ENCODE measurements around the gene C12orf76. TPM values are rescaled to one million over a fixed set of nuclear protein-coding genes. Genes with fewer than 3 reads are reported as not detected.

The C12orf76 gene
- total and polyA plus RNA-seq, 9 of the 15 experiments (the other 6 are each of a cell fraction or from before 2014, with no cell fraction given) = 6.3 to 38.6 (median 12.3) TPM

- TF ChIP-seq RREB1 (CRISPR knock-in tag; IDR thresholded peaks at IDR 0.05) (peak; percentile 87), ZFP1 (CRISPR knock-in tag; IDR thresholded peaks at IDR 0.05) (no peak), TARDBP (IDR thresholded peaks at IDR 0.05) (peak; percentile 66; the same call in 1 of the 2 replicates), KAT7 (CRISPR knock-in tag; IDR thresholded peaks at IDR 0.05; ENCODE audit: borderline replicate concordance) (0 out of 2 replicates have a peak, but pooled peaks have one; percentile 33), SP1 (CRISPR knock-in tag; IDR thresholded peaks at IDR 0.05) (peak; percentile 47; the same call in 1 of the 2 replicates), SIN3A (IDR thresholded peaks at IDR 0.05; ENCODE audit: borderline replicate concordance in 2 of 2, control insufficient read depth in 1 of 2, low read depth in 2 of 2, low read length in 2 of 2) (peak; percentile 92 to 93; a peak in 3 of 4 replicates), ZBTB33 (CRISPR knock-in tag; IDR thresholded peaks at IDR 0.05) (no peak; the same call in 1 of the 2 replicates), PATZ1 (CRISPR knock-in tag; IDR thresholded peaks at IDR 0.05; ENCODE audit: borderline replicate concordance) (no peak), ZNF551 (CRISPR knock-in tag; IDR thresholded peaks at IDR 0.05) (no peak), POLR2AphosphoS2 (IDR thresholded peaks at IDR 0.05; ENCODE audit: low read length) (peak; percentile 82; the same call in 1 of the 2 replicates), KDM5B (IDR thresholded peaks at IDR 0.05; ENCODE audit: insufficient replicate concordance, low read depth, low read length) (peak; percentile 45), ZC3H4 (CRISPR knock-in tag; IDR thresholded peaks at IDR 0.05; ENCODE audit: borderline replicate concordance) (no peak), MAFK (IDR thresholded peaks at IDR 0.05; ENCODE audit: low read length) (peak; percentile 5; the same call in 1 of the 2 replicates), TCF7 (IDR thresholded peaks at IDR 0.05; ENCODE audit: borderline replicate concordance) (0 out of 2 replicates have a peak, but pooled peaks have one; percentile 10), ARID1B (IDR thresholded peaks at IDR 0.05) (peak; percentile 59), SNAPC5 (CRISPR knock-in tag; IDR thresholded peaks at IDR 0.05) (no peak), MYNN (IDR thresholded peaks at IDR 0.05) (peak; percentile 76; the same call in 1 of the 2 replicates), MYNN (CRISPR knock-in tag; IDR thresholded peaks at IDR 0.05) (no peak)
These were observed at the start of gene C12orf76 (continued) for GRCh38 chr12:110048242-110049027.

All from K562 (cell line).